A172 (cell line): Measurements from ENCODE around the gene RPS19. TPM values are rescaled to one million over a fixed set of nuclear protein-coding genes. Genes with fewer than 3 reads are reported as not detected.

Source experiments
- DNase-seq: peaks from one replicate; pipeline ENCODE4 v3.0.0-alpha.2; 2015; ENCODE audit warnings: low spot score
- total RNA-seq: library from RNA; depleted of rRNA; stranded (reverse); fragments of >200 nt; shearing (Covaris generic); gene quantifications from 2 replicates; pipeline ENCODE4 v1.2.3, GENCODE V29; 2014; rRNA removed

Gene RPS19
- total RNA-seq = 1,133 and 1,859 TPM in 2 replicates

GRCh38 chr19:41859618-41860418 lies at the start of gene RPS19:
Gene RPS19, plus strand, starts transcription at chr19:41860255. Its CDS starts 520 bp downstream, at chr19:41860775.
- peak; percentile 98 for DNase-seq

GRCh38 chr19:41810301-41810700 lies 49.8 kb upstream of the RPS19 start:
- no peak for DNase-seq

- DNase-seq = no peak
Observed at GRCh38 chr19:41811036-41811435, 49.0 kb upstream of the RPS19 start.

- DNase-seq = no peak
Observed at GRCh38 chr19:41811981-41812380, 48.1 kb upstream of the RPS19 start.

- no peak for DNase-seq
Observed at GRCh38 chr19:41813911-41814310, 46.1 kb upstream of the RPS19 start.

- no peak for DNase-seq
Observed at GRCh38 chr19:41815301-41815700, 44.8 kb upstream of the RPS19 start.

- DNase-seq = no peak
Observed at GRCh38 chr19:41816761-41817160, 43.3 kb upstream of the RPS19 start.

GRCh38 chr19:41821003-41821735 lies 38.9 kb upstream of the RPS19 start:
- peak; percentile 51 for DNase-seq

GRCh38 chr19:41837981-41838708 lies 21.9 kb upstream of the RPS19 start:
- no peak for DNase-seq

GRCh38 chr19:41839211-41839610 lies 20.8 kb upstream of the RPS19 start:
- DNase-seq = no peak

GRCh38 chr19:41843371-41843770 lies 16.7 kb upstream of the RPS19 start:
- DNase-seq = no peak

GRCh38 chr19:41844601-41845000 lies 15.5 kb upstream of the RPS19 start, which contains the start of gene LYPD4:
Gene LYPD4, minus strand, starts transcription at chr19:41844683. Its CDS starts 5,398 bp downstream, at chr19:41839285.
- DNase-seq = no peak

GRCh38 chr19:41845001-41845050 lies 15.2 kb upstream of the RPS19 start, which contains the start of gene DMRTC2:
Gene DMRTC2, plus strand, starts transcription at chr19:41845042. Its CDS starts 2,387 bp downstream, at chr19:41847429.
- no peak for DNase-seq

GRCh38 chr19:41845051-41845590 lies 14.9 kb upstream of the RPS19 start:
- DNase-seq = no peak

GRCh38 chr19:41847351-41848105 lies 12.5 kb upstream of the RPS19 start:
- DNase-seq = no peak

GRCh38 chr19:41848666-41849065 lies 11.4 kb upstream of the RPS19 start:
- no peak for DNase-seq

- DNase-seq = no peak
Observed at GRCh38 chr19:41849067-41849466, 11.0 kb upstream of the RPS19 start.

- no peak for DNase-seq
Observed at GRCh38 chr19:41850381-41850780, 9.7 kb upstream of the RPS19 start.

GRCh38 chr19:41851456-41851855 lies 8.6 kb upstream of the RPS19 start:
- no peak for DNase-seq

- DNase-seq = no peak
Observed at GRCh38 chr19:41853344-41853743, 6.7 kb upstream of the RPS19 start.

- DNase-seq = no peak
Observed at GRCh38 chr19:41853768-41854167, 6.3 kb upstream of the RPS19 start.

- DNase-seq = no peak
Observed at GRCh38 chr19:41859213-41859617, 840 bp upstream of the RPS19 start.
